ENCODE results near the gene ARFIP1.
"Not testable (repeated sequence)": the region's sequence is repeated elsewhere in the genome, so short reads cannot be mapped to it uniquely, and the experiment has no call there.

Gene ARFIP1

GRCh38 chr4:152779513-152780266 lies at the start of gene ARFIP1, which contains the start of gene TIGD4:
ARFIP1 (plus strand) TSS chr4:152779954; CDS start chr4:152829634, 49,680 bp downstream.
TIGD4 (minus strand) TSS chr4:152779730; CDS start chr4:152771004, 8,726 bp downstream.
- peak; percentile 88 to 94 for DNase-seq

- DNase-seq: no peak
Measured at GRCh38 chr4:152731997-152732396, 47.8 kb upstream of the ARFIP1 start.

- no peak for DNase-seq
Measured at GRCh38 chr4:152734015-152734698, 45.6 kb upstream of the ARFIP1 start.

- DNase-seq: no peak
Measured at GRCh38 chr4:152734699-152735050, 45.1 kb upstream of the ARFIP1 start.

- peak; percentile 12 to 36 for DNase-seq
Measured at GRCh38 chr4:152735396-152735859, 44.3 kb upstream of the ARFIP1 start.

- peak in 1 of 2 experiments; percentile 3 for DNase-seq
Measured at GRCh38 chr4:152735906-152736305, 43.8 kb upstream of the ARFIP1 start.

- no peak for DNase-seq
Measured at GRCh38 chr4:152738827-152739226, 40.9 kb upstream of the ARFIP1 start.

- DNase-seq: no peak
Measured at GRCh38 chr4:152747444-152747843, 32.3 kb upstream of the ARFIP1 start.

GRCh38 chr4:152748619-152749018 lies 31.1 kb upstream of the ARFIP1 start:
- DNase-seq: no peak

- DNase-seq: no peak
Measured at GRCh38 chr4:152763796-152764195, 16.0 kb upstream of the ARFIP1 start.

- DNase-seq: not testable (repeated sequence)
Measured at GRCh38 chr4:152765069-152765737, 14.6 kb upstream of the ARFIP1 start.

GRCh38 chr4:152771741-152772533 lies 7.8 kb upstream of the ARFIP1 start:
- no peak for DNase-seq

GRCh38 chr4:152773339-152773738 lies 6.4 kb upstream of the ARFIP1 start:
- no peak for DNase-seq

GRCh38 chr4:152773953-152774352 lies 5.8 kb upstream of the ARFIP1 start:
- no peak for DNase-seq

- no peak for DNase-seq
Measured at GRCh38 chr4:152776352-152776751, 3.4 kb upstream of the ARFIP1 start.

- no peak for DNase-seq
Measured at GRCh38 chr4:152777488-152777887, 2.3 kb upstream of the ARFIP1 start.

GRCh38 chr4:152778656-152779512 lies 870 bp upstream of the ARFIP1 start:
- peak; percentile 7 to 28 for DNase-seq

- peak in 1 of 2 experiments; percentile 1 for DNase-seq
Measured at GRCh38 chr4:152780267-152780778, 569 bp downstream of the ARFIP1 start.

- DNase-seq: peak; percentile 37 to 68
Measured at GRCh38 chr4:152784490-152785350, 5.0 kb downstream of the ARFIP1 start.
